ENCODE data around the gene TAT. TPM values are rescaled to one million over a fixed set of nuclear protein-coding genes. Genes with fewer than 3 reads are reported as not detected.
"Not testable (repeated sequence)": the region's sequence is repeated elsewhere in the genome, so short reads cannot be mapped to it uniquely, and the experiment has no call there.

Gene TAT
- polyA plus RNA-seq = under 1 TPM in 1 of 3 donors, not detected in 2; 0.10 TPM

DNA sequence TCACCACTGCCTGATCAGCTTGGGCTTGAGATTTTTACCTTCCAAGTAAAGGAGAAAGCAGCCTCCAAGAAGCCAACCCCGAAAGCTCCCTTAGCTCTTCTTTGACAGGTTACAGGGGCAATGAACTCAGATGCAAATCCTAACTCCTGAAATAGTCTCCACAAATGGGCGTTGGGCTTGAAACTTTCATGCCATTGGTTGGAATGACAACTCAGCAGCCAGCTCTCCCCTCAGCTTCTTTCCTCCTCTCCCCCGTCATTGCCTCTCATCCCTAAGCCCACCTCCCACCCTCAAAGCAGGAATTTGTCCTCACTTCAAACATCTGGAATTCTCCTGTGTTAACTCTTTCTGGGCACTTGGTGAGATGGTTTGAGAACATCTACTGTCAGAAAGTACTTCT lies at the start of gene TAT:
TAT (minus strand) TSS at position 122 of the 400 bp plus-strand sequence. CDS start 677 bp downstream, outside the sequence.
- H3K27me3 Mint-ChIP-seq (ENCODE audit: low read depth in 3 of 3) = peaks cover 0 to 15% (median 12%) of the 10 kb centered on the region in 3 donors
- H3K27ac Mint-ChIP-seq = no peak within 1 kb of the TSS

GRCh38 chr16:71626018-71626857 lies 49.3 kb upstream of the TAT start, which contains the start of gene MARVELD3:
MARVELD3 (plus strand) TSS chr16:71626184; CDS start chr16:71626230, 46 bp downstream.
- no peaks in the 10 kb centered on the region for H3K9me3 Mint-ChIP-seq
- no peaks in the 10 kb centered on the region for H3K36me3 Mint-ChIP-seq
- H3K4me1 Mint-ChIP-seq = peaks cover 0 to 11% of the 10 kb centered on the region in 2 donors
- peaks cover 2 to 5% (median 4%) of the 10 kb centered on the region in 3 donors for H3K27me3 Mint-ChIP-seq (ENCODE audit: low read depth in 3 of 3)
- H3K27ac Mint-ChIP-seq = no peak within 1 kb of the TSS
- peak within 1 kb of the TSS in 4 of 5 donors; percentile 30 to 65 (median 46) for H3K4me3 Mint-ChIP-seq
- peak in 1 of 3 donors; percentile 7 for DNase-seq

More for the DNA sequence above, at the start of gene TAT:
- no peaks in the 10 kb centered on the region for H3K4me1 Mint-ChIP-seq
- no peak within 1 kb of the TSS for H3K4me3 Mint-ChIP-seq
- no peaks in the 10 kb centered on the region for H3K36me3 Mint-ChIP-seq
- H3K9me3 Mint-ChIP-seq = no peaks in the 10 kb centered on the region
- no peak for DNase-seq

GRCh38 chr16:71625113-71625850 lies 48.4 kb upstream of the TAT start:
- Mint-ChIP-seq H3K27me3 (ENCODE audit: low read depth in 3 of 3) (peaks cover 2 to 5% (median 4%) of the 10 kb centered on the region in 3 donors), H3K4me3 (peak overlapping the region in 3 of 5 donors; percentile 26 to 65 (median 60)), H3K27ac (no peak overlapping the region), H3K4me1 (peaks cover 0 to 12% of the 10 kb centered on the region in 2 donors), H3K9me3 (no peaks in the 10 kb centered on the region), H3K36me3 (no peaks in the 10 kb centered on the region)
- DNase-seq = no peak

- no peaks in the 10 kb centered on the region for H3K9me3 Mint-ChIP-seq
- peaks cover 2 to 5% (median 2%) of the 10 kb centered on the region in 3 donors for H3K27me3 Mint-ChIP-seq (ENCODE audit: low read depth in 3 of 3)
- H3K36me3 Mint-ChIP-seq = no peaks in the 10 kb centered on the region
- no peak overlapping the region for H3K27ac Mint-ChIP-seq
- peaks cover 0 to 12% of the 10 kb centered on the region in 2 donors for H3K4me1 Mint-ChIP-seq
- no peak overlapping the region for H3K4me3 Mint-ChIP-seq
- no peak for DNase-seq
Observed at GRCh38 chr16:71623597-71623996, 46.7 kb upstream of the TAT start.

DNA sequence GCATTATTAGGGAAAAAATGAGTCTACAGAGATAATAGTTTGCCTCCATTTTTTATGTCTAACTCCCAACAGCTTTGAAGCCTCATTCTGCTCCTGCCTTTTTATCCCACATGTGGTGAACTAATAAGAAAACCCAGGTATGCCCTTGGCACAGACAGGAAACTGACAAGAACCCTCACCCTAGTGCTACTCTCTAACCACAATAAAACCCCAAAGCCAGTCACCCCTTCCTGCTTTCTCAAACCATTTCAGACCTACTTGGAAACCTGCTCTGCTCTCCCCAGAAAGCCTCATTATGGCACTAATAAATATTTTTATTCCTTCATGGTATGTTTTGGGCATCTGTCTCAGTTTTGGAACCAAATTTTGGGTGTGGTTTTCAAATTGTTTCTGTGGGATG lies 45.2 kb upstream of the TAT start:
- Mint-ChIP-seq H3K9me3 (no peaks in the 10 kb centered on the region), H3K4me3 (peak overlapping the region; percentile 4 to 39 (median 14)), H3K27me3 (ENCODE audit: low read depth in 3 of 3) (peaks cover 2 to 7% (median 4%) of the 10 kb centered on the region in 3 donors), H3K27ac (no peak overlapping the region), H3K36me3 (no peaks in the 10 kb centered on the region), H3K4me1 (peaks cover 0 to 12% of the 10 kb centered on the region in 2 donors)
- DNase-seq = peak in 1 of 3 donors; percentile 16

GRCh38 chr16:71618429-71618828 lies 41.5 kb upstream of the TAT start:
- Mint-ChIP-seq H3K27me3 (ENCODE audit: low read depth in 3 of 3) (peaks cover 4 to 6% (median 5%) of the 10 kb centered on the region in 3 donors), H3K9me3 (no peaks in the 10 kb centered on the region), H3K4me1 (peaks cover 0 to 9% of the 10 kb centered on the region in 2 donors), H3K4me3 (no peak overlapping the region), H3K36me3 (no peaks in the 10 kb centered on the region), H3K27ac (no peak overlapping the region)
- DNase-seq = no peak

- H3K36me3 Mint-ChIP-seq, H3K27ac Mint-ChIP-seq, H3K4me1 Mint-ChIP-seq, H3K4me3 Mint-ChIP-seq, H3K9me3 Mint-ChIP-seq, DNase-seq: not testable (repeated sequence)
- H3K27me3 Mint-ChIP-seq (ENCODE audit: low read depth in 3 of 3) = peaks cover 5 to 14% (median 6%) of the 10 kb centered on the region in 3 donors
Observed at GRCh38 chr16:71614956-71615355, 38.1 kb upstream of the TAT start.

DNA sequence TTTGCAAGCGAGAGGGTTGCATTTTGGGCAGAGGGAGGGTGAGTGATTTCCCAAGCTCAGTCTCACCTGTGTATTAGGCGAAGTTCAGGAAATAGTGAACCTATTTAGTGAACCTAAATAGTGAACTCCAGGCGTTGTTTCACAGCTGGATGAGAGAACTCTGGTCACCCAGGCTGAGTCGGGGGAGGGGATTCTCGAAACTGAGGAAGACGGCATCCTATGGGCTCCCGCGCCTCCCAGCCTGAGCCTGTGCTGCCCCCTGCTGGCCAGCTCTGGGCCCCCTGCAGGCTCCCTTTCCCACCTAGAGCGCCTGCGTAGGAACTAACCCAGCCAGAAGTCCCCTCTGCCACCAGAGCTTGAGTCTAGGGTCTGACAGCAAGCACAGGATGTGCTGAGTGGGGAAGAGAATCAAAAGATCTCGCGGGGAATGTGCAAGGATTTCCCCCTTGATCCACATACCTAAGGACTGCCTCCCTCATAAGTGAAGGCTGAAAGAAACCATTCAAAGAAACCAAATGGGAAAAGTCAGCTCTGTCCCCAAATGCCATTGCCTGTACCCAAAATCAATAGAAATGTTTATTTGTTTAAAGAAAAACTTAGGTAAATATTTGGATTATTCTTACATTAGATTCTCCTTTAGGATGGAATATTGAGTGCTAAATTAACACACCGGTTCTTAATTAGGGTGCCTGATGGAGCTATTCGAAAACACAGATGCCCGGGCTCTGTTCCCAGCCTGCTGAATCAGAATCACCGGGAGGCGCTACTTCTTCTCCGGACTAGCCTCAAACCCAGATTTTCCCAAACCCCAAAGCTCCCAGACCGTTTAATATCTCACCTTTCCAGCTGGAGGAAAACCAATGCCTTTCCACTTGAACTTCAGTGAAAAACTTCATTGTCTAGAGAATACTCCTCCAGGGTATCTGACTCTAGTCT lies 34.3 kb upstream of the TAT start:
- no peak overlapping the region for H3K27ac Mint-ChIP-seq
- H3K36me3 Mint-ChIP-seq = no peaks in the 10 kb centered on the region
- peak overlapping the region in 1 of 5 donors; percentile 17 for H3K4me3 Mint-ChIP-seq
- peak; percentile 49 to 57 (median 52) for DNase-seq
- H3K27me3 Mint-ChIP-seq (ENCODE audit: low read depth in 3 of 3) = peaks cover 0 to 14% (median 6%) of the 10 kb centered on the region in 3 donors
- H3K4me1 Mint-ChIP-seq = peaks cover 0 to 1% of the 10 kb centered on the region in 2 donors
- no peaks in the 10 kb centered on the region for H3K9me3 Mint-ChIP-seq

DNA sequence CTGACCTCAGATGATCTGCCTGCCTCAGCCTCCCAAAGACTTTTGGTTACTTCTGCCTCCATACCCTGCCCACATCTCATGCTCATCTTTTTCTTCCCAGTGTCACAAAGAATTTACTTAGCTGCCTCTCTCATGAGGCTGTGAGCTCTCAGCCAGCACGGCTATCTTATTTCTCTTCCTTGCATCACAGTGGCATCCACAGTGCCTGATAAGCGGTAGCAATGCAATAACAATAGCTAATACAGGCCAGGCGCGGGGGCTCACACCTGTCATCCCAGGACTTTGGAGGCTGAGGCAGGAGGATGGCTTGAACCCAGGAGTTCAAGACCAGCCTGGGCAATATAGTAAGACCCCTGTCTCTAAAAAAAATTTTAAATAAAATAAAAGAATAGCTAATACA lies 33.6 kb upstream of the TAT start:
- DNase-seq = no peak
- H3K4me3 Mint-ChIP-seq = no peak overlapping the region
- H3K27me3 Mint-ChIP-seq (ENCODE audit: low read depth in 3 of 3) = peaks cover 0 to 14% (median 5%) of the 10 kb centered on the region in 3 donors
- no peaks in the 10 kb centered on the region for H3K9me3 Mint-ChIP-seq
- H3K27ac Mint-ChIP-seq = no peak overlapping the region
- peaks cover 0 to 1% of the 10 kb centered on the region in 2 donors for H3K4me1 Mint-ChIP-seq
- H3K36me3 Mint-ChIP-seq = no peaks in the 10 kb centered on the region

GRCh38 chr16:71609066-71609465 lies 32.2 kb upstream of the TAT start:
- Mint-ChIP-seq H3K27ac (no peak overlapping the region), H3K9me3 (no peaks in the 10 kb centered on the region), H3K36me3 (no peaks in the 10 kb centered on the region), H3K4me1 (peaks cover 0 to 1% of the 10 kb centered on the region in 2 donors), H3K4me3 (no peak overlapping the region), H3K27me3 (ENCODE audit: low read depth in 3 of 3) (peaks cover 0 to 11% (median 2%) of the 10 kb centered on the region in 3 donors)
- no peak for DNase-seq

- no peak overlapping the region for H3K27ac Mint-ChIP-seq
- no peaks in the 10 kb centered on the region for H3K36me3 Mint-ChIP-seq
- H3K9me3 Mint-ChIP-seq = no peaks in the 10 kb centered on the region
- H3K4me1 Mint-ChIP-seq = no peaks in the 10 kb centered on the region
- DNase-seq = no peak
- peaks cover 0 to 10% (median 5%) of the 10 kb centered on the region in 3 donors for H3K27me3 Mint-ChIP-seq (ENCODE audit: low read depth in 3 of 3)
- no peak overlapping the region for H3K4me3 Mint-ChIP-seq
Observed at GRCh38 chr16:71600822-71601221, 23.9 kb upstream of the TAT start.

GRCh38 chr16:71598426-71598825 lies 21.5 kb upstream of the TAT start:
- H3K27ac Mint-ChIP-seq, H3K36me3 Mint-ChIP-seq, H3K4me3 Mint-ChIP-seq, H3K9me3 Mint-ChIP-seq, DNase-seq, H3K4me1 Mint-ChIP-seq: not testable (repeated sequence)
- H3K27me3 Mint-ChIP-seq (ENCODE audit: low read depth in 3 of 3) = peaks cover 1 to 12% (median 5%) of the 10 kb centered on the region in 3 donors

- H3K4me3 Mint-ChIP-seq, DNase-seq, H3K36me3 Mint-ChIP-seq, H3K9me3 Mint-ChIP-seq, H3K4me1 Mint-ChIP-seq, H3K27ac Mint-ChIP-seq: not testable (repeated sequence)
- peaks cover 2 to 13% (median 10%) of the 10 kb centered on the region in 3 donors for H3K27me3 Mint-ChIP-seq (ENCODE audit: low read depth in 3 of 3)
Observed at GRCh38 chr16:71595340-71595826, 18.5 kb upstream of the TAT start.

Data from immature natural killer cell (primary cell).